Thoracic aorta (tissue), 2 donors: ENCODE measurements around the gene TBL2. TPM values are rescaled to one million over a fixed set of nuclear protein-coding genes. Genes with fewer than 3 reads are reported as not detected.
"Not testable (repeated sequence)": the region's sequence is repeated elsewhere in the genome, so short reads cannot be mapped to it uniquely, and the experiment has no call there.

Experiments
- ATAC-seq: fragments of 150-250 bp; one replicate; pipeline ENCODE4 v1.8.0; 2017; ENCODE audit warnings: low read depth; ENCODE audit not compliant: insufficient number of reproducible peaks, low FRiP score
- DNase-seq: peaks from one replicate; pipeline ENCODE4 v3.0.0-alpha.2; 2020; ENCODE audit warnings: low spot score
- H3K27ac ChIP-seq, 2 donors: fragments of 200-600 bp; sonication (generic); 1 replicate in 1 of 2; 2 replicates in 1 of 2; pipeline ENCODE4 v1.5.1; 2016; ENCODE audit warnings: mild to moderate bottlenecking in 2 of 2, moderate library complexity in 2 of 2
- H3K27me3 ChIP-seq: fragments of 200-600 bp; sonication (generic); replicated peaks from 2 replicates; pipeline ENCODE4 v1.6.0; 2016; ENCODE audit warnings: mild to moderate bottlenecking; ENCODE audit not compliant: insufficient read depth
- H3K36me3 ChIP-seq: fragments of 200-600 bp; sonication (generic); one replicate; pipeline ENCODE4 v1.5.1; 2016
- H3K4me1 ChIP-seq, 2 donors: fragments of 200-600 bp; sonication (generic); 1 replicate in 1 of 2; 2 replicates in 1 of 2; pipeline versions ENCODE4 v1.5.1 to v1.6.0; 2016; ENCODE audit warnings: low read depth in 2 of 2, mild to moderate bottlenecking in 1 of 2; ENCODE audit not compliant: control insufficient read depth in 1 of 2
- H3K4me3 ChIP-seq: fragments of 200-600 bp; sonication (generic); 2 replicates; pipeline ENCODE4 v1.5.1; 2016; ENCODE audit warnings: mild to moderate bottlenecking
- H3K9me3 ChIP-seq: fragments of 200-600 bp; sonication (generic); 2 replicates; pipeline ENCODE4 v1.5.1; 2016
- CTCF ChIP-seq: fragments of 200-600 bp; sonication (generic); IDR thresholded peaks from one replicate; pipeline ENCODE4 v1.5.1; 2019; ENCODE audit warnings: antibody characterized with exemption
- total RNA-seq, 2 donors: library from RNA; depleted of rRNA; stranded (reverse); fragments of >200 nt; gene quantifications; one replicate each; pipeline versions ENCODE4 v1.1.0 to v1.2.3, GENCODE V29; 2016

The TBL2 gene
- total RNA-seq, 2 donors from 2014 or later, result 17.1 to 31.7 TPM

GRCh38 chr7:73611017-73611555 is 32.7 kb upstream of the TBL2 start:
- no peaks in the 10 kb centered on the region for H3K36me3 ChIP-seq
- no peak overlapping the region for H3K27ac ChIP-seq
- no peaks in the 10 kb centered on the region for H3K9me3 ChIP-seq
- H3K4me3 ChIP-seq, result no peak overlapping the region
- DNase-seq (no peak), ATAC-seq (no peak)
- TF ChIP-seq CTCF, result no peak
- H3K4me1 ChIP-seq, result peaks cover 4 to 5% of the 10 kb centered on the region in 2 donors
- no peaks in the 10 kb centered on the region for H3K27me3 ChIP-seq

DNA sequence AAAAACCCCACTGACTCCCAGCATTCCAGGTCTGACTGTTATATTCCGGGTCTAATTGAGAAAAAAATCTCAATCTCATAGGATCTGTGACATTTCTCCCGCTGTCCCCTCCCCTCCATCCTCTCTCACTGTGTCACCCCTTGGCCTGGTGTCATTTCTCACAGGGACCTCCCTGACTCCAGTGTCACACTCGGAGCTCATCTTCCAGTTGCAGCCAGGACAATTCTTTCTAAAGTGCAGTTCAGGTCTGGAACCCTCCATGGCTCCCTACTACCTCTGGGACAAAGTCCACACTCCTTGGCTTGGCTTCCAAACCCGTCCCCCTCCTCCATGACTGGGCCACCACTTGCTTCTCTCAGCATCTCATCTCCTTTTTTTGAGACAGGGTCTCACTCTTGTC is 31.7 kb upstream of the TBL2 start:
- TF ChIP-seq CTCF, result no peak
- Histone ChIP-seq H3K27ac (no peak overlapping the region), H3K27me3 (no peaks in the 10 kb centered on the region), H3K36me3 (no peaks in the 10 kb centered on the region), H3K4me1 (peaks cover 4 to 5% of the 10 kb centered on the region in 2 donors), H3K9me3 (no peaks in the 10 kb centered on the region), H3K4me3 (no peak overlapping the region)
- DNase-seq, result no peak
- ATAC-seq, result no peak

- H3K27ac ChIP-seq, H3K4me3 ChIP-seq, H3K27me3 ChIP-seq, H3K4me1 ChIP-seq, DNase-seq, H3K36me3 ChIP-seq, H3K9me3 ChIP-seq, ATAC-seq: not testable (repeated sequence)
These were observed 29.3 kb upstream of the TBL2 start for GRCh38 chr7:73607692-73607983.

DNA sequence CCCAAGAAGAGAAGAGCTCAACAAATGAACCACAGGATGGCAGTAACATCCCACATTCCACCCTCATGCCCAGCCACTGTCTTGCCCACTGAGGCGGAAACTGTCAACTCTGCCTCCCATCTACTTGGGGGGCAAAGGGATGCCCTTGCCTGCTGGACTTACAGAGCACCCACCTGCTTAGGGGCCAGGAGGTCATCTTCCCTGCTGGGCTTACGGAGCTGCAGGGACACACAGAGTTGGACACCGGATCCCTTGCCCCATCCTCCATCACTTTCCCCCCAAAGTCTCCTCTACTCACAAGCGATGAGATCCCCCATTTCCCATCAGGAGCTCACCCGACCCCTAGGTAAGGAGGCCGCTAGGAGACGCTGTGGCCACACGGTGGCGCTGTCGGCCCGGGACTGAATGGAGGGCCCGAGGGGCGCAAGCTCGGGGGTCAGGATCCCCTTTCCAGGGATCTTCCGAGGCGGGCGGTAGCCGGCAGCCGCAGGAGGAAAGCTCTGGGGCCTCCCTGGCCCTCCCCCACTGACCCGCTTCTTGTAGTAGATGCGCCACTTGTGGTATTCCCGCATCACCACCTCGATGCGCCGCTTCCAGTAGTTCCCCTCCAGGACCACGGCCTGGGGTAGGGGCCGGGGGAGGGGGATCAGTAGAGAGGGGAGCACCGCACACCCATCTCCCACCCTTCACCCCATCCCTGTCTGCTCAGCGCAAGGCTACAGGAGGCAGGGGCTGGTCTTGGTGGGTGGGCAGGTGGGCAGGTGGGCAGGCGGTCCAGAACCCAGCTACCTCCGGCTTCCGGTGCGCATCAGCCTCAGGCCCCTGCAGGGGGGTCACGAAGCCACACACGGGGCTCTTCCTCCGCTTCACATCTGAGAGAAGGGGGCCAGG is 28.7 kb upstream of the TBL2 start:
- DNase-seq (no peak), ATAC-seq (no peak)
- Histone ChIP-seq H3K36me3 (no peaks in the 10 kb centered on the region), H3K27me3 (no peaks in the 10 kb centered on the region), H3K27ac (no peak overlapping the region), H3K9me3 (no peaks in the 10 kb centered on the region), H3K4me1 (peaks cover 4 to 5% of the 10 kb centered on the region in 2 donors), H3K4me3 (peak overlapping the region; percentile 46)
- TF ChIP-seq CTCF, result peak; percentile 95

GRCh38 chr7:73605601-73606220 is 27.3 kb upstream of the TBL2 start:
- Histone ChIP-seq H3K9me3 (no peaks in the 10 kb centered on the region), H3K36me3 (no peaks in the 10 kb centered on the region), H3K4me3 (no peak overlapping the region), H3K4me1 (peaks cover 4 to 5% of the 10 kb centered on the region in 2 donors), H3K27me3 (no peaks in the 10 kb centered on the region), H3K27ac (no peak overlapping the region)
- TF ChIP-seq CTCF, result no peak
- ATAC-seq (no peak), DNase-seq (no peak)
